C4-2B (cell line): ENCODE results near the gene SPECC1L.
A peak's percentile ranks its signal among the peaks of the same experiment; 100 is the strongest.
"Not testable (repeated sequence)": the region's sequence is repeated elsewhere in the genome, so short reads cannot be mapped to it uniquely, and the experiment has no call there.

Experiments
- H3K27ac ChIP-seq: fragments of 450-650 bp; 2 replicates; pipeline ENCODE4 v1.5.1; 2017
- CTCF ChIP-seq: fragments of 450-650 bp; conservative IDR thresholded peaks from 2 replicates; pipeline ENCODE4 v1.5.1; 2017; ENCODE audit warnings: mild to moderate bottlenecking
- ZFX ChIP-seq: fragments of 450-650 bp; IDR thresholded peaks from 2 replicates; pipeline ENCODE4 v1.6.1; 2017

Gene SPECC1L

DNA sequence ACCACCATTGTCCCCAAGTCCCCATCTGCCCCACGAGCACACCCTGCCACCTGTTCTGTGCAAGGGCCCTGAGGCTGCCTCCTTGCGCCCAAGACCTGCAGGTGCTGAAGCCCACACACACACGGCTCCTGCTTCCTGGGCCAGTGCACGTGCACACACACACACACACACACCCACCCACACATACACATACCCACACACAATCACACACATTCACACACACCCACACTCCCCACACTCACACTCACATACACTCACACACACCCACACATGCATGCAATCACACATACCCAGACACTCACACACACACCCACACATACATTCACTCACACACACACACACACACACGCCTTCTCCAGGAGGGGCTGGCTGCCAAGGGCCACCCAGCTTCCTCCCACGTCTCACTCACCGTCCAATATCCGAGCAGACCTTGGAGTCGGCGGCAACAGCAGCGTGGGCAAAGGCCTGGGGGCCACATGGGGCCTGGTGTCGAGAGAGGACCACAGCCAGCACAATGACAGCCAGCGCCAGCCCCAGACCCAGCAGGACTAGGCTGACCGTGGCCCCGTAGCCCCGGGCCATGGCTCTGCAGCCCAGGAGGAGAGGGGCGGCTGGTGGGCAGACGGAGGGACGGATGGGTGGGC, 26.4 kb upstream of the SPECC1L start:
- no peak overlapping the region for H3K27ac ChIP-seq

GRCh38 chr22:24245030-24245431, 25.6 kb upstream of the SPECC1L start, which contains the start of gene GGT5:
Gene GGT5, minus strand, starts transcription at chr22:24245082. Its CDS starts 357 bp downstream, at chr22:24244725.
- not testable (repeated sequence) for H3K27ac ChIP-seq

More for the DNA sequence above, 26.4 kb upstream of the SPECC1L start:
- TF ChIP-seq ZFX (no peak), CTCF (no peak)

GRCh38 chr22:24245584-24246561, 24.8 kb upstream of the SPECC1L start:
- H3K27ac ChIP-seq = not testable (repeated sequence)

DNA sequence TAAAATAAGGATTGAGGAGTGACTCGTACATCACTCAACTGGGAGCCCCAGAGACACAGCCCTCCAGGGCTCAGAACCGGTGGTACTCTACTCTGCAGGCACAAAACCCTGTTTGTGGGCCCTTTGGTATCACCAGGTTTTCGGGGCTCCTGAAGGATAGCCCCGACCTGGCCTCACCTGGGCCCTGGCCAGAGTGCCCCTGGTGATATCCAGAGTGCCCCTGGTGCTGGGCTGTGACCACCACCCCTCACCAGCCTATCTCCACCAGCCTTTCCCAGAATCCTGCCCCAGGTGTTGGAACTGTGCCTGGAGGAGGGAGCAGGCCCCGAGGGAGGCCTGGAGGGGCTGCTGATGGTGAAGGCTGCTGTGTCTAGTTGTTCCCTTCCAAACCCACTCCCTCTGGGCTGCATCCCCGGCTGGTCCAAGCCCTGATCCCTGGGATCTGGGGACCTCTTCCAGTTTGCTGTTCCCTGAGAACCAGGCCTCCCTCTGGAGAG, 23.6 kb upstream of the SPECC1L start:
- no peak for TF ChIP-seq CTCF
- TF ChIP-seq ZFX = no peak

DNA sequence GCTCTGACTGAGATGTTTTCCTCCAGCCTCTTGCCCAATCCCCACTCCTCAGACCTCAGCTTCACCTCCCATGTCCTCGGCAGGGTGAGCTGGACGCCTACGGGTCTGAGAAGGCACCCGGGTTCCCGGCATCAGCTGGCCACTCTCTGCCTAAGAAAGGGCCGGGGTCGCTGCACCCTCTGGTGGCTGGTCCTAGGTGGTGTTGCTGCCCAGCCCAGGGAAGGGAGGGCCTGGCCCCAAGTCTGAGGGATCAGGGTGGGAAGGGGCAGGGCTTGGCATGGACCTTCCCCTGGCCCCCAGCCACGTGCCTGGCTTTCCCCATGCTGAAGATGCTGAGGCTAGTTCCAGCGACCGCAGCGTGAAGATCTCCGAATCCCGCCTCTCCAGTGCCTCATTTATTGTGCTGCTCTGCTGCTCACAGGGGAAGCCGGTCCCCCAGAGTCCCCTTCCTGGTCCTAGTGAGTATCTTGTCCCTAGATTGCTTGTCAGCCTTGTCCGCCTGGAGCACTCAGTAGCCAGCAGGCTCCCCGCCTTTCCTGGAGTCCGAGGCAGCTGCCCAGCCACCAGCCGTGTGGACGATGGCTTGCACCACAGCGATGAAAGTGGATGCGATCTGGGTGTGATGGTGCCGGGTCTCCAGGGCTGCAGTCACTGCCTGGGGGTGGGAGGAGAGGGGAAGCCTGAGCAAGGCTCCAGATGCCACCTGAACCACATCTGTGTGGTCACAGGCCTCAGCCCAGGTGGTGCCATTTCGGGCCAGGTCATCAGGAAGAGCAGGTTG, 22.9 kb upstream of the SPECC1L start:
- TF ChIP-seq CTCF = peak; percentile 86
- no peak for TF ChIP-seq ZFX
- peak overlapping the region; percentile 18; the same call in 1 of the 2 replicates for H3K27ac ChIP-seq

More for the DNA sequence above, 23.6 kb upstream of the SPECC1L start:
- peak overlapping the region; percentile 18; the same call in 1 of the 2 replicates for H3K27ac ChIP-seq

DNA sequence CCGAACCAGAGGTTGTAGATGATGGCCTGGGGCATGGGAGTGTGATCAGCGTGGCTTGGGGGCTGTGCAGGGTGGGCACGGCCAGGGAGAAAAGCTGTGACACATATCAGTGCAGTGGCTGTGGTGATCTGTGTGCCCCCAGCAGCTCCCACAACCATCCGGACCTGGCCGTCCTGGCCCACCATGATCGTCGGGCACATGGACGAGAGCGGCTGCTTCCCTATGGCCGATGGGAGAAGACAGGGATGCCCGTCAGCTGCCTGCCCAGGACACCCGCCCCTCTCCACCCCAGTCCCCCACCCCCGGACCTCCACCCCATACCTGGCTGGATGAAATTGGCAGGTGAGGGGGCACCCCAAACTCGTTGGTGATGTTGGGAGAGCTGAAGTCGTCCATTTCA, 22.0 kb upstream of the SPECC1L start:
- H3K27ac ChIP-seq = not testable (repeated sequence)

GRCh38 chr22:24249413-24249812, 21.2 kb upstream of the SPECC1L start:
- H3K27ac ChIP-seq = not testable (repeated sequence)

DNA sequence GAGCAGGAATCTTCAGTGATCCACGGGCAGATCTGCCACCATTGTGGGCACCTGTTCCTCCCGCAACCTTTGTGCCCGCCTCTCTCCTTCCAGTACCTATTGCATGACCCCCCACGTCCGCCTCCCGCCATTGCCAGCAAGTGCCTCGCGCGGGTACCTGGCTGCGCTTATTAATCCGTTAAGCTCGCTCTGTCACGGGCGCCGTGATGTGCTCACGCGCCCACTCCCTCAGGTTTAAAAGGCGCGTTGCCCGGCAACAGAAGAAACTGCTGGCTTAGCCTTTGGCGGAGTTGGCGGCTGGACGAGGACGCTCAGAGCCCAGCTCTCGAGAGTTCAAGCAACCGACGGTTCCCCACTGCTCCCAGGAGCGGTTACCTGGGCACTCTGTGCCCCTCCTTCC, 19.3 kb upstream of the SPECC1L start:
- H3K27ac ChIP-seq = not testable (repeated sequence)

- H3K27ac ChIP-seq = not testable (repeated sequence)
These were observed 17.5 kb upstream of the SPECC1L start for GRCh38 chr22:24253126-24253525.

DNA sequence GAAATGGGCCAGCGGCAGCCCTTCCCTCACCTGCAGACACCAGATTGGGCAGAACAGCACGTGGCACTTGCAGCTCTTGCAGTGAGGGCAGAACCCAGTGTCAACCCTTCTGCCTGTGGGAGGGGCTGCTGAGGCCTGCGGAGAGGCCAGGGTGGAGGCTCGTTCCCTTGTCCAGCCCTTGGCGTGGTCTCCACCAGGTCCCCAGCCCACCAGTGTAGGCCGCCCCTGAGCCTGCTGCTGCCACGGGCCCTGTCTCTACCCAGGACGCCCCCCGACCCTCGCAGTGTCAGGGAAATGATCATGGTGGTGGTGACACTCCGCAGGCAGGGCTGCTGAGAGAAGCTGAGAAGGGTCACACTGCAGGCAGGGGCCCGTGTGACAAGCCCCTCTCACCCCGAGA, 14.5 kb upstream of the SPECC1L start:
- H3K27ac ChIP-seq = not testable (repeated sequence)

GRCh38 chr22:24256736-24257135, 13.9 kb upstream of the SPECC1L start:
- H3K27ac ChIP-seq = not testable (repeated sequence)
